GM23338 (cell line): ENCODE results near the gene ZNF276. TPM values are rescaled to one million over a fixed set of nuclear protein-coding genes. Genes with fewer than 3 reads are reported as not detected.

Source experiments
- ATAC-seq: fragments of 200-7000 bp; cut with Tn5 transposase; 3 replicates; pipeline ENCODE4 v1.9.1; 2020
- DNase-seq: peaks from one replicate; pipeline ENCODE4 v3.0.0-alpha.2; 2015; ENCODE audit warnings: low spot score
- H2AFZ ChIP-seq: fragments of 200-600 bp; sonication (generic); 2 replicates; pipeline ENCODE4 v1.8.0; 2016; ENCODE audit warnings: antibody characterized with exemption, mild to moderate bottlenecking, moderate library complexity
- H3F3A ChIP-seq: fragments of 200-600 bp; sonication (generic); replicated peaks from 2 replicates; pipeline ENCODE4 v1.8.0; 2017; ENCODE audit warnings: antibody characterized with exemption, mixed run types, low read depth
- H3K27ac ChIP-seq: fragments of 200-600 bp; sonication (generic); 2 replicates; pipeline ENCODE4 v1.6.1; 2016; ENCODE audit warnings: low read depth
- H3K27me3 ChIP-seq: fragments of 200-600 bp; sonication (generic); 2 replicates; pipeline ENCODE4 v1.8.0; 2016; ENCODE audit warnings: mild to moderate bottlenecking, mixed run types, moderate library complexity; ENCODE audit not compliant: insufficient read depth
- H3K36me3 ChIP-seq: fragments of 200-600 bp; sonication (generic); 2 replicates; pipeline ENCODE4 v1.8.0; 2016; ENCODE audit warnings: mild to moderate bottlenecking; ENCODE audit not compliant: insufficient read depth
- H3K4me1 ChIP-seq: fragments of 200-600 bp; sonication (generic); 2 replicates; pipeline ENCODE4 v1.8.0; 2016; ENCODE audit warnings: mild to moderate bottlenecking, moderate library complexity; ENCODE audit not compliant: insufficient read depth
- H3K4me2 ChIP-seq: fragments of 200-600 bp; sonication (generic); 2 replicates; pipeline ENCODE4 v1.7.1; 2017; ENCODE audit warnings: mixed run types
- H3K4me3 ChIP-seq: fragments of 200-600 bp; sonication (generic); 2 replicates; pipeline ENCODE4 v1.6.1; 2016; ENCODE audit warnings: mixed run types
- H3K79me2 ChIP-seq: fragments of 200-600 bp; sonication (generic); replicated peaks from 2 replicates; pipeline ENCODE4 v1.8.0; 2017; ENCODE audit warnings: mild to moderate bottlenecking; ENCODE audit not compliant: insufficient read depth
- H3K9me2 ChIP-seq: fragments of 200-600 bp; sonication (generic); 2 replicates; pipeline ENCODE4 v1.8.0; 2017; ENCODE audit not compliant: insufficient read depth
- H4K20me1 ChIP-seq: fragments of 200-600 bp; sonication (generic); replicated peaks from 2 replicates; pipeline ENCODE4 v1.8.0; 2017; ENCODE audit warnings: mild to moderate bottlenecking; ENCODE audit not compliant: insufficient read depth
- H3K27ac Mint-ChIP-seq: 2 replicates; pipeline ENCODE4 v1.8.0; 2020; ENCODE audit warnings: inconsistent platforms, mild to moderate bottlenecking, moderate library complexity, mixed read lengths
- H3K27me3 Mint-ChIP-seq: 3 replicates; pipeline ENCODE4 v1.8.0; 2022; ENCODE audit warnings: low read depth, mild to moderate bottlenecking, moderate library complexity, mixed read lengths, inconsistent platforms; ENCODE audit not compliant: insufficient read depth, poor library complexity
- H3K36me3 Mint-ChIP-seq: 3 replicates; pipeline ENCODE4 v1.8.0; 2021; ENCODE audit warnings: low read depth, mild to moderate bottlenecking, inconsistent platforms, moderate library complexity, mixed read lengths
- H3K4me1 Mint-ChIP-seq: 3 replicates; pipeline ENCODE4 v1.8.0; 2020; ENCODE audit warnings: mild to moderate bottlenecking, inconsistent platforms, mixed read lengths
- H3K4me3 Mint-ChIP-seq: 3 replicates; pipeline ENCODE4 v1.8.0; 2021; ENCODE audit warnings: moderate library complexity, mild to moderate bottlenecking, inconsistent platforms, mixed read lengths
- H3K9me3 Mint-ChIP-seq: 3 replicates; pipeline ENCODE4 v1.8.0; 2020; ENCODE audit warnings: moderate library complexity, mild to moderate bottlenecking, inconsistent platforms, mixed read lengths
- ETS1 ChIP-seq: IDR thresholded peaks from 2 replicates; pipeline ENCODE4 v1.6.1; 2016; ENCODE audit warnings: antibody characterized with exemption
- EZH2 ChIP-seq: fragments of 200-600 bp; sonication (generic); IDR thresholded peaks from one replicate; pipeline ENCODE4 v1.8.0; 2017; ENCODE audit warnings: antibody characterized with exemption, mild to moderate bottlenecking, low read depth; ENCODE audit not compliant: unreplicated experiment
- EZH2phosphoT487 ChIP-seq: fragments of 200-600 bp; sonication (generic); IDR thresholded peaks from one replicate; pipeline ENCODE4 v1.8.1; 2018; ENCODE audit warnings: antibody characterized with exemption; ENCODE audit not compliant: unreplicated experiment
- POLR2AphosphoS5 ChIP-seq: IDR thresholded peaks from 2 replicates; pipeline ENCODE4 v1.6.1; 2016; ENCODE audit warnings: antibody characterized with exemption, low read depth
- ZNF114 ChIP-seq: fragments of 250-450 bp; sonication (Bioruptor Pico); IDR thresholded peaks from 2 replicates; pipeline ENCODE4 v1.5.0; 2020; ENCODE audit warnings: mild to moderate bottlenecking, moderate library complexity
- ZNF331 ChIP-seq: fragments of 250-450 bp; sonication (Bioruptor Pico); IDR thresholded peaks from 2 replicates; pipeline ENCODE4 v1.5.0; 2020; ENCODE audit warnings: low read depth, mild to moderate bottlenecking, moderate library complexity
- ZNF462 ChIP-seq: fragments of 250-450 bp; sonication (Bioruptor Pico); IDR thresholded peaks from 2 replicates; pipeline ENCODE4 v1.5.0; 2020; ENCODE audit warnings: mild to moderate bottlenecking, moderate library complexity
- polyA plus RNA-seq: library from polyadenylated mRNA; unstranded; fragments of >200 nt; fragmentation: Nextera tagmentation; extraction: Ambion mirVana; gene quantifications from 2 replicates; pipeline ENCODE4 v1.2.1, GENCODE V29; 2016
- total RNA-seq: library from RNA; depleted of rRNA; stranded (reverse); fragments of >200 nt; shearing (Covaris generic); gene quantifications from 2 replicates; pipeline ENCODE4 v1.2.3, GENCODE V29; 2014

Gene ZNF276
- total and polyA plus RNA-seq, 2 experiments from 2014 or later, result 3.4 to 15.6 TPM

- TF ChIP-seq ZNF462 (CRISPR knock-in tag), result no peak
- TF ChIP-seq EZH2phosphoT487, result no peak
- no peak for TF ChIP-seq POLR2AphosphoS5
- TF ChIP-seq ZNF331 (CRISPR knock-in tag), result no peak
- no peak for TF ChIP-seq ETS1
- no peak for TF ChIP-seq ZNF114
These were observed 65.4 kb downstream of the ZNF276 start (continued) for GRCh38 chr16:89786474-89787364.

GRCh38 chr16:89787365-89787805 is 66.0 kb downstream of the ZNF276 start:
- Histone ChIP-seq H3K4me2 (no peak overlapping the region), H3K9me2 (no peaks in the 10 kb centered on the region), H4K20me1 (peaks cover 12% of the 10 kb centered on the region), H3K4me3 (no peak overlapping the region), H3K4me1 (no peaks in the 10 kb centered on the region), H2AFZ (no peak overlapping the region), H3K36me3 (peaks cover 41% of the 10 kb centered on the region), H3K27me3 (no peaks in the 10 kb centered on the region), H3K79me2 (no peaks in the 10 kb centered on the region), H3K27ac (no peak overlapping the region), H3F3A (peaks cover 5% of the 10 kb centered on the region; the same call in 1 of the 2 replicates)
- Mint-ChIP-seq H3K4me1 (no peaks in the 10 kb centered on the region), H3K36me3 (peaks cover 78% of the 10 kb centered on the region), H3K9me3 (no peaks in the 10 kb centered on the region; the same call in 2 of the 3 replicates), H3K27me3 (peaks cover 2% of the 10 kb centered on the region), H3K27ac (no peak overlapping the region), H3K4me3 (no peak overlapping the region)
- DNase-seq, result no peak
- no peak for ATAC-seq
- TF ChIP-seq EZH2 (no peak), ZNF462 (CRISPR knock-in tag) (no peak)
